NOMO-1 (cell line): Measurements from ENCODE around the gene GDF3.
A peak's percentile ranks its signal among the peaks of the same experiment; 100 is the strongest.
"Not testable (repeated sequence)": the region's sequence is repeated elsewhere in the genome, so short reads cannot be mapped to it uniquely, and the experiment has no call there.

ENCODE experiments used
- DNase-seq, 2 experiments: peaks; one replicate each; lab custom pipeline; 2025; ENCODE audit not compliant: unreplicated experiment in 2 of 2; lab: John Stamatoyannopoulos, UW

GDF3 gene

DNA sequence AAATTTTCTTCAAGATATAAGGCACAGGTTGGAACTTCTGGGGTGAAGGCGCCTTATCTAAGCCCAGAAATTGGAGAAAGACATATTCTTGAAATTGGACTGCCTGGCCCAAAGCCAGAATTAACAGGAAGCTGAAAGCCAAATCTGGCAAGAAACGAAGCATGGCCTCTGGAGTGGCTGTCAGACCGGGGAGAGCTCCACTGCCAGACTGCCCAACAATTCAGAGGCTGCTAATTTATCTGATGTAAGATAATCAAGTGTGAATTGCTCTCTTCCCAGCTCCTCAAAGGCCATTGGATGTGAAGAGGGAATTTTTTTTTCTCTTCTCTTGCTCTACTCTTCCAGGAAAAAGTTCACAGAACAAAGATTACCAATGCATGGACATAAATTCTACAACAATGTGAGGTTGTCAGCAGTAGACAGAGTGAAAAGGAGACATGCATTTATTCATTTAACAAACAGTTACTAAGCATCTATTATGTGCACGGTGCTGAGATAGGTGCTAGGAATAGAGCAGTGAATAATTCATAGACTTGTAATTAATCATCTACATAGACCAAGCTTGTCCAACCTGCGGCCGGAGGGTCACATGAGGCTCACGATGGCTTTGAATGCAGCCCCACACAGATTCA, at the start of gene GDF3:
Gene GDF3, minus strand, starts transcription at position 210 of the 632 bp plus-strand sequence. Its CDS starts 47 bp downstream, at position 163.
- no peak for DNase-seq

DNA sequence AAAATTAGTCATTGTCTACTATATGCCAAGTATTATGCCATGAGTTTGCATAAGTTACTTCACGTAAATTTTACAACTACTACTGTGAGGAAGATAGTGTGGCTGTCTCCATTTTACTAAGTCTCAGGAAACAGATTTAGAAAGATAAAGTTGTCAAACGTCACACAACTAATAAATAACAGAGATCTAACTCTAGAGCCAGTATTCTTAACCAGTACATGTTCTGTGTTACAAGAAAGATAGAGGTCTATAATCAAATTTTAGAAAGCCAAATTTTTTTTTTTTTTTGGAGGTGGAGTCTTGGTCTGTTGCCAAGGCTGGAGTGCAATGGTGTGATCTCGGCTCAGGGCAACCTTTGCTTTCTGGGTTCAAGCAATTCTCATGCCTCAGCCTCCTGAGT, 37.4 kb upstream of the GDF3 start:
- DNase-seq, result no peak

DNA sequence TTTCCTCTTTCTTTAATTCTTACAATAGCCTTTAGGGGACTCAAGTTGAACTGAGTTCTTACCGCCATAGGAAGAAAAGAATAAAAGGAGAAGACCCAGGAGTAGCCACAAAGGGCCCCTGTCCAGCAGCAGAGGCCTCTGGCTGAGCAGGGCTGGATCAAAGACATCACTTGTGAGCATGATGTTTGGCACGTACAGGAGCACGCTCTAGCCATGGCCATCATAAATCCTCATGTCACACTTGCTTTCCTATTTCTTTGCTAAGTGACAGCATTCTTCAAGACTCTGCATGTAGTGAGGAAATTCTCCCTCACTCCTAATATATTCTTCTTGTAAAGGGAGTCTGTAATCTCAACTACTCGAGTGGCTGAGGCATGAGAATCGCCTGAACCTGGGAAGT, 35.9 kb upstream of the GDF3 start:
- DNase-seq, result no peak

DNA sequence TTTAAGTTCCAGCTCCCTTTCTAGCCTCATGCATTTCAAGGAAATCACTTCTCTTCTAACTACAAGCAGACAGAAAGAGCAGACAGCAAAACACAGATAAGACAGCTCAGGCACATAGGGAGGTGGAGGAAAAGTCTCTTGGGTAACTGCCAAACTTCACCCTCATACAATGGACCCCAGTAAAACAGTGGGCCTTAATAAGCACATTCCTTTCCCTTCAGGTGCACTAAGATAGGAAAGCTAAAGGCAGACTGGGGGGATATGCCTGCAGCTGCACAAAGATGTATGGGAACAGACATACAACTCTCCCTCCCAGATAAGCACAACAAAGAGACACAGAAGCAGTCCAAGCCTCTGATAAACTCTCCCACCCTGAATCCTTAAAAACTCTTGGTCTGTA, 35.4 kb upstream of the GDF3 start:
- DNase-seq, result not testable (repeated sequence)

DNA sequence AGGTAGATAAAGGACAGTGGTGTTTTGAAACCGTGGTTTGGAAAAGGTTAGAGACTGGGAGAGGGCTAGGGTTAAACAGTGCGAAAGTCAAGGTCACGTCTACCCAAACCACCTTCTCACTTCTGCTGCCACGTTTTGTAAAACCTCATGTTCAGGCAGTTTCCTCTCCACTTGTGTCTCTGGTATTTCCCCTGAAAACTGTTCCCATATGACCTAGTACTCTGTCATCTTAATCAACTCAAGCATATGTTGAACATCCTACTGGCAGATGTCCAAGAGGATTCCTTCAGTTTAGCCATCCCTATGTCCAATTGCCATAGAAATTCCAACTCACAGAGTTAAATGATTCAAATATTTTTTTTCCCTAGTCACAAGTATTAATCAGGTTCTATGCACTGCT, 34.2 kb upstream of the GDF3 start:
- no peak for DNase-seq

DNA sequence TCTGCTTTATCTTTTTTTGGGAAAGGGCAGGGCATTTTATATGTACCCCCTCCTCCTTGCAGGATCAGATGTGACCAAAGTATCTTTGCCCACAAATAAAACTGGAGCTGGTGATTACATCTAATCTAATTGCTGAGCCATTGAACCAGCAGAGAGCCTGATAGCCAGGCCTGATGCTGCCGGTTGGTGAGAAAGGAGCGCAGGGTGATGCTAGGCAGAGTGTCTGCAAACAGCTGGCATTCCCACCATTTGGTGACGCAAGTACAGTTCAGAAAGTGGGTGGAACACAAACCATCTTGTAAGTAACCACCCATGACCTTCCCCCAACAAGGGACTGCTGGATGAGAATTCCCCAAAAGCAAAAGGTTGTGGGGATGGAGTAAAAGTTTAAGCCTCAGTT, 28.4 kb upstream of the GDF3 start:
- DNase-seq, result no peak

DNA sequence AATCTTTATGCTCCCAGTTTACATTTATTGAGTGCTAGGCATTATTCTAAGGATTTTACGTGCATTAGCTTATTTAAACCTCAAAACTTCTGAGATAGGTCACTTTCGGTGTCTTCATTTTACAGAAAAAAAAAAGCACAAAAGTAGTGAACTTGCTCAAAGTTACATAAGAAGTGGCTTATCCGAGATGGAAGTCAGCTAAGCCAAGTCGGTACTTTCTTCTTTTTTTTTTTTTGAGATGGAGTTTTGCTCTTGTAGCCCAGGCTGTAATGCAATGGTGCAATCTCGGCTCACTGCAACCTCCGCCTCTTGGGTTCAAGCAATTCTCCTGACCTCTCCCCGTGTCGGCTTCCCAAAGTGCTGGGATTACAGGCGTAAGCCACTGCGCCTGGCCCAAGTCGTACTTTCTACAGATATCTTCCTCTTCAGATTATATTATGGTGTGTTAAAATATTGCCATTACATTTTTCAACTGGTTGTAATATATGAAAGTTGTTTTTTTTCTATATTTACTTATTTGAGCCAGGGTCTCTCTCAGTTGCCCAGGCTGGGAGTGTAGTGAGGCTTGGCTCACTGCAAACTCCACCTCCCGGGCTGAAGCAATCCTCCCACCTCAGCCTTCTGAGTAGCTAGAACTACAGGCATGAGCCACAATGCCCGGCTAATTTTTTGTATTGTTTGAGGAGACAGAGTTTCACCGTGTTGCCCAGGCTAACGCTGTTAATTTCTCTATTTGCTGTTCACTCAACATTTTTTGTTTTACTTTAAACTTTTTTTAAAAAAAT, 24.6 kb upstream of the GDF3 start:
- peak; percentile 12 to 39 for DNase-seq

DNA sequence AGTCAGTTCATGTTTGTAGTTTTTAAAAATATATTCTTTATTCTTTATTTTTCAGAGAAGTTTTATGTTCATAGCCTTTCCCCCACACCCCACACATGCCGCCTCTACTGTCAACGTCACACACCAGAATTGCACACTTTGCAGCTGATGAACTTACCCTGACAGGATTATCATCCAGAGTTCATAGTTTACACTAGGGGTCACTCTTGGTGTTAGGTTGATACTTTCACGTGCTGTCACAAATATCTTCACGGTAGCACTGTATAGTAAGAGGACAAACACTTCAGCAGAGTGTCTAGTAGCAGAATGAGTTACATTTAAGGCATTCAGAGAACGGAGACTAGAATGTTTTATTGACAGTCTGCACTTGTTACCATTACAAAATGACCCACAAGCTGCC, 20.8 kb upstream of the GDF3 start:
- peak; percentile 50 to 68 for DNase-seq

DNA sequence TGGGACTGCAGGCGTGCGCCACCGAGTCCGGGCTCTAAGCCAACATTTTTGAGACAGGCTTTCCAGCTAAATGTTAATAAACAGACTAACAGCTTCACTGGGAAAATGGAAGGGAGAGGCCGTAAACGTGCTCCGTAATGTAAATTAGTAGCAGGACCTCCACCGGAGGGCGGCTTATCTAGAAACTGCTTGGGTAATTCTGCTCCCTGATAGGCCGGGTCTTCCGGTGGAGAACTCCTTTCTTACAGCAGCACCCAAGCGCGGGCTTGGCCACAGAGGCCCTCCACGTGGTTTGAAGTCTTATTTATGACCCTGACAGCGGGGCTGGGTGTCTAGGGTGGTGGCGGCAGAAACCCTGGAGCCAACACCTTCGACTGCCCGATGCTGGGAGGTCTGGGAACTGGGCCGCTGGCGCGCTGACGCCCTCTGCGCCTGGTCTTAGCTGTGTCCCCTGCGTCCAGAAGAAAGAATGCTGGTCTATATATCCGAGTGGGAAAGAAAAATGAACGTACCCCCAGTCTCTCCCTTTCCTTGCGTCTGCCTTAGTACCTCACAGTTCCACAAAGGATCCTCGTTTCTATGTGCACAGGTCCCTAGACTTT, 17.4 kb upstream of the GDF3 start:
- DNase-seq, result no peak

DNA sequence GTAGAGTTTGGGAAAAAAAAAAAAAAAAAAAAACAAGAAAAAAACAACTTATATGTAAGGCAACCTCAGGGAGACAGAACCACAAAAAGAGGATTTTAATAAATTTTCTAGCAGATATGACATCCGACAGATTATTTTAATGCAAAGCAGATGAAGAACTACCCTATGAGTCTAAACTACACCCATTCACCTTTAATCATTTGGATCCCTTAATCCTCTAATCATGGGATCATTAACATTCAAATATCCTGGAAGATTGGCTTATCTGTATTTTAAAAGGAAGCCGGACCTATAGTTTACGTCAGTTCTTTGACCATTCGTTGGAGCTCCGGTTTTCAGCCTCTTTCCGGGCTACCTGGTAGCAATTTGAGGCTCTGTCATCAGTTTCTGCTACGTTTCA, 15.6 kb upstream of the GDF3 start, which contains the start of gene DPPA3:
Gene DPPA3, plus strand, starts transcription at position 301 of the 400 bp plus-strand sequence. CDS start 138 bp downstream, outside the sequence.
- DNase-seq, result no peak

DNA sequence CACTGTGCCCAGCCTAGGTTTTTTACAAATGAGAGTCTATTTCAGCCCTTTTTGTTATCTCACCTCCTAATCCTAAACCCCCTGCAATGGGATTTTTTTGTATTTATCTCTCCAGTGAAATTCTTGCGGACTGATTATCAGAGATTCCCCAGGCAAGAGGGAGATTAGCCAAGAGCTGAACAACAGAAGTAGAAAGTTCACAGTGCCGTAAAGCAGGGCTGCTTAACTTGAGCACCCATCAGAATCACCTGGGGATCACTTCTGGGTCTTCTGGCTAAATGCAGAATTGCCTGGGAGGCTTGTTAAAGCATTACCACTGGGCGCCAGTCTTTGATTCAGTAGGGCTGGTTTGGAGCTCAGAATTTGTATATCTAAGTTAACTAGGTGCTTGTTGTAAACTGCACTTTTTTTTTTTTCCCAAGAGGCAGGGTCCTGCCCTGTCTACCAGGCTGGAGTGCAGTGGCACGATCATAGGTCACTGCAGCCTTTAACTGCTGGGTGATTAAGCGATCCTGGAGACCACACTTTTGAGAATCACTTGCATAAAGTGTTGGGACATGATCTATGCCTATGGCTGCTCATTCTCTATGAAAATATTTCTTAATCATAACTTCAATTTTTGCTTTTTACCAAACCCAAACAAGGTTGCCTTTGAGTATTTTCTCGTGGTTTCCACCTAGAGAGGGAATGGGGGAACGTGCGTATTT, 14.5 kb upstream of the GDF3 start:
- no peak for DNase-seq

DNA sequence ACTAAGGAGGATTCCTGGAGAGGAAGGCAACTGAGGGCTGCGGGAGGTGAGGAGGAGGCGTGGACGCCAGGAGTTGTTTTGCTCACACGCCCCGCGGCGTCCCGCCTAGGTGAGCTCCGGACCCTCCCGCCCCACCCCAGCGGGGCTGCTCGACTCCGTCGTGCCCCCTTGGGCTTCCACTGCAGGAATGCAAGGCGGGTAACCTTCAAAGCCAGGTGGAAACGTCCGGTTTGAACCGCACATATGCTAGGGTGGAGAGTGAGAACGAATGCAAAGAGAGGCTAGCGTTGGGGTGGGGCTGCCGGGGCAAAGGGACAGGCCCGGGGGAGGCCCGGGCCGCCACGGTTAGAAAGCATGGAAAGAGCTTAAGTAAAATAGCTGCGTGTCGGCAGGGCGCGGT, 10.3 kb upstream of the GDF3 start:
- no peak for DNase-seq

DNA sequence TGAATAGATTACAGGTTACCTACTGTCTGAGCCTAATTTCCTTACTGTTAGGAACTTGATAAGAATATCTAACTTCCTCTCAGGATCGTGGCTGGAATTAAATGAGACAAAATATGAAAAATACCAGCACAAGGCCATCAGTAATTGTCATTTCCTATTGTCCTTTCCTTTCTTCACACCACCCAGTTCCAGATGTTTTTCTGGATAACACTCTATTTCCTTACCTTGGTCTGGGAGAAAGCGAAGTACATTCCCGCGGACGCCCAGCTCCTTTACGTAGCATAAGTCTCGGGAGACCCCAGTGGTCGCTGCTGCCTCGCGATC, 376 bp downstream of the GDF3 start:
- DNase-seq, result no peak

DNA sequence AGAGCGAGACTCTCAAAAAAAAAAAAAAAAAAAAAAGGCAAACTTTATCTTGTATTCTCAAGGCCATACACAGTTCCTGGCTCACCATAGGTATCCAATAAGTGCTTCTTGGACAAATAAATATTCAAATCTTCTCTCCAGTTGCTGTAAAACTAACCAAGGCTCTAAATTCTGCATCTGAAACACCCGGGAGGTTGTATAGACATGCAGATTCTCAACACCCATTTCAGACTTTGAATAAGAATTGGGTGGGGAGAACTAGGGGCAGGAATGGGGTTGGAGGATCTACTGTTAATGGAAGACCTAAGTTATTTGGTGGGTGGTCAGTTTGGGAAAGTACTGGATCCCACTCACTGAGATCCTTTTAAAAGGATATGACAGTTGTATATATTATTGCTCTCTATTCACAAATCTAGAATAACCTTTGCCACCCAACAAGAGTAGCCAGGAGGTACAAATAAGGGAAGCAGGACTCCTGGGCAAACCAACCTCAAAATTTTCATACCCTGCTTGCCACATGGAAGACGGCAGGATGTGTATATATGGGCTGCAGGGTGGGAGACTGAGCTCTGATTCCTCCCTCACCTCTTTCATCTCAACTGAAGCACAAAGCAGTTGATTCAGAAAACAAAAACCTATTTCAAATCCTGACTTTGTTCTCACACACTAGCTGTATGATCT, 879 bp downstream of the GDF3 start:
- no peak for DNase-seq

DNA sequence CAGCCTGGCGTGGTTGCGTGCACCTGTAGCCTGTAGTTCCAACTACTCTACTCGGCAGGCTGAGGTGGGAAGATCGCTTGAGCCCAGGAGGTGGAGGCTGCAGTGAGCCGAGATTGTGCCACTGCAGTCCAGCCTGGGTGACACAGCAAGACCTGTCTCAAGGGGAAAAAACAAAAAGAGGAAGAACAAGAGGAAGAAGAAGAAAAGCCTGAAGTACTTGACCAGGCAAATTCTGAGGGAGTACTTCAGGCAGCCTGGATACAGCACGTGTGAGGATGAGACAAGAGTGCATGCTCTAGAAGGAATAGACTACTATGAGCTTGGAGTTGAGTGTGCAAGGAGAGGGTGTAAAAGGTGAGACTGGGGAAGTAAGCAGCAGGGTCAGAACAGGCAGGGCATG, 1.8 kb downstream of the GDF3 start:
- peak; percentile 26 to 58 for DNase-seq

DNA sequence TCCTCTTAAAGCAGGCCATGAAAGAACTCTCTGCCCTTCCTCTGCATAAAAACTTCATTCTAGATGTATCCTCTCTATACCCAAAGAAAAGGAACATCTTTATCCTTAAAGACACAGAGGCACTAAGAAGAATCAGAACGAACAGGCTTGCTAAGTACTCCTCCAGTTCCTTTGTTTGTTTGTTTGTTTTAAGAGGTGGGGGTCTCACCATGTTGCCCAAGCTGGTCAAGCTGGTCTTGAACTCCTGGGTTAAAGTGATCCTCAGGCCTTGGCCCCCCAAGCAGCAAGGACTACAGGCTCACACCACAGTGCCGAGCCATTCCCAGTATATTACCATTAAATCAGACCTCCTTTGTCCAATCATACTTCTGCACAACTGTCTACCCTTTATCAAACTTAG, 14.0 kb downstream of the GDF3 start:
- DNase-seq, result no peak

DNA sequence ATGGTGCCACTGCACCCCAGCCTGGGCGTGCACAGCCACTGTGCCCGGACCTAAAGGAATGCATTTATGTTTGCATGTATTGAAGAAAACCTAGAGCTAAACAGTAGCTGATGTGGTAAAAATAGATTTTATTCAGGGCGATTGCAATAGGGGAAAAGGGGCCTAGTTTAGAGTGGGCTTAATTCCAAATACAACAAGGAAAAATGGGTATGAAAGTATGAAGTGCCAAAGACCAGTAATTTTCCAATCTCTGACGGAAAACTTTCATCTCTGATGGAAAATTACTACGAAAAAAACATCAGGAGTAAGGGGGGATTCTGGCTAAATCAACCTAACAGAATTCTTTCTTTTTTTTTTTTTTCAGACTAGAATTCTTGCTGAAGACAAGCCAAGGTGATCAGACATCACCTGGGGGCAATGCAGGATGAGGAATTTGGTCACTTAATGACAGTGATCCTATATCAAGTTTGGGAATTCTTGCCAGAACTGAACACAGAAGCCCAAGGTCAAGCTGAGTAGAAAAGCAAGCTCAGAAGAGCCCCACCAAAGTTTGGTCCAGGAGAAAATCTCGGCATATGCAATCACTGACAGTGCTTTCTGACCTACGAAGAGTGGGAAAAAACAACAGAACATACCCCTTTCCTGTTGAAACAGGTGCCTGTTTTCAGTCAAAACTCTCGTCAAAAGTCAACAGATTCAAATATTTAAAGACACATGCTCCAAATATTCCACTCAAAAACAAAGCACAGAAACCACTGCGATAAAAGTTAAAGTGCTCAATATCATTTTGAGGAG, 16.1 kb downstream of the GDF3 start:
- DNase-seq, result no peak

DNA sequence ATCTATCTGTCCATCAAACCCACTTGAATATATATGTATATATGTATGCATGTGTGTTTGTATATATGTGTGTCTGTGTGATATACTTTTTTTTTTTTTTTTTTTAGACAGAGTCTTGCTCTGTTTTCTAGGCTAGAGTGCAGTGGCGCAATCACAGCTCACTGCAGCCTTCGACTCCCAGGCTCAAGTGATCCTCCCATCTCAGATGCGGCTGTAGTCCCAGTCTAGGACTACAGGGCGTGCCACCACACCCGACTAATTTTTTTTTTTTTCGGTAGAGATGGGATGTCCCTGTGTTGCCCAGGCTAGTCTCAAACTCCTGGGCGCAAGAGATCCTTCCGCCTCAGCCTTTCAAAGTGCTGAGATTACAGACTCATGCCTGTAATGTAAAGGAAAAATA, 16.8 kb downstream of the GDF3 start:
- DNase-seq, result peak in 1 of 2 experiments; percentile 16

DNA sequence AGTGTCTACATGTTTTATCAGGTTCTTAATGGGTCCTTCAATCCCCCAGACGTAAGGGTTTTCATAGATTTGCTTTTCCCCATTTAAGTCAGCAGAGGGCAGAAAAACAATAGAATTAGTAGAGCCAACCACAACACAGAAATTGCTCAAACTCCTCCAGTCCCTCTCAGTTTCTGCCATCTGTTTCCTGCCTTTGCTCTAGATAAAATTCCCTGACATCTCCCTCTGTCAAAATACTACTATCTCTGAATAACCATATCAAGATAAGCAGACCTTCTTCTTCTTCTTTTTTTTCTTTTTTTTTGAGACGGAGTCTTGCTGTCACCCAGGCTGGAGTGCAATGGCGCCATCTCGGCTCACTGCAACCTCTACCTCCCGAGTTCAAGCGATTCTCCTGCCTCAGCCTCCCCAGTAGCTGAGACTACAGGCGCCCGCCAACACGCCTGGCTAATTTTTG, 18.1 kb downstream of the GDF3 start:
- DNase-seq, result peak; percentile 73 to 88

DNA sequence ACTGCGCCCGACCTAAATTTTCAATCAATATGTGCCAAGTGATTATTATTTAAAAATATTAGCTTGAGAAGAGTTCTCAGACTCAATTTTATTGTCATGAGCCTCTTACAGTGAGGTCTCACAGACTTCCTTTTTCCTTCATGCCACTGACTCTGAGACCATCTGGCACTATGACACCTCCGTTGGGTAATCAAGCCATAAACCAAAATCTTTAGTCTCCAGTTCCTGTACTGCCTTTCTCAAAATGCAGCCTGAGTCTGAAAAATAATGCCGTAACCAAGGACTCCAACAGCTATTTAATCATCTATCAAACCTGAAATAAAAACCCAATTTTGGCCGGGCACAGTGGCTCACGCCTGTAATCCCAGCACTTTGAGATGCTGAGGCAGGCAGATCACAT, 20.1 kb downstream of the GDF3 start:
- DNase-seq, result peak; percentile 87 to 93
